Coronary artery (tissue), 2 donors: Measurements from ENCODE around the gene WFIKKN1.
A peak's percentile ranks its signal among the peaks of the same experiment; 100 is the strongest.

Experiments used
- DNase-seq: peaks from one replicate; pipeline ENCODE4 v3.0.0-alpha.2; 2017; ENCODE audit warnings: low spot score
- H3K27ac ChIP-seq, 2 donors: fragments of 200-600 bp; sonication (generic); one replicate each; pipeline ENCODE4 v1.5.1; 2016 to 2019
- H3K4me3 ChIP-seq: fragments of 200-600 bp; sonication (generic); 2 replicates; pipeline ENCODE4 v1.5.1; 2016; ENCODE audit warnings: mild to moderate bottlenecking, moderate library complexity
- TF ChIP-seq, protein P1 (sequence below): fragments of 200-600 bp; sonication (generic); IDR thresholded peaks from one replicate; pipeline ENCODE4 v1.5.1; 2019; ENCODE audit warnings: antibody characterized with exemption

The WFIKKN1 gene

DNA sequence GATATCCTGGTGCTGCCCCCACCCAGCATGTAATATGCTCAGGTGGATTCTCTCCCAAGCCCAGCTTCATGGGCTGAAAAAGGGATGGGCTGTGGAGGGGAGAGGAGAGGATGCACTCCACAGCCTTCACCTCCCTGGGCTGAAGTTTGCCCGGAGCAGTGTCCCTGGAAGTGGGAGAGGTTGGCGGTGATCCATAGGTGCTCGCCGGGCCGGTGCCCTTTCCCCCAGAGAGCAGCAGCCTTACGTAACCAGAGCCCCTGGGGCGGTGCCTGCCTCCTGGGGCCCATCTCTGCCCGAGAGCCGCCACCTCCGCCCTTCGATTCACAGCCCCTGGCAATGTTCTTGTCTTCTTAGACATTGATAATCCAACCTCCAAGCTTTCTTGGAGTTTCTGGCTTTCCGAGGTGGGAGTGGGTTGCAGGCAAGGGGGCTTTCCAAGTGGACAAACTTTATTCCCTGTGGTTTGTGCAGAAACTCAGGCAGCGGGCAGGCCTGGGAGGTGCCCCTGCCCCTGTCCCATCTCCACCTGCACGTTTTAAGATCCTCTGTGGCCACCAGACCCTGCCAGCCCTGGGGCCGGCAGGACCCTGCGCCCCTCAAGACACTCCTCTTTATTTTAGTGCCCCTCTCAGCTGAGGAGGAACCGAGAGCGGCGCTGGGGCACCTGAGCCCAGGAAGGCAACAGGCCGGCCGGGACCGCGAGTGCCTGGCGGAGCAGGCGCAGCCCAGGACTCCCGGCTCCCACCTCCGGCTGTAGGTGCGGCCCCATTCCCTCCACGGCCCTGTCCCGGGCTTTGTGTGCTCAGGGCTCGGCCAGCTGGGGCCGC, 15.3 kb downstream of the WFIKKN1 start:
- no peak for DNase-seq
- TF ChIP-seq, protein P1, sequence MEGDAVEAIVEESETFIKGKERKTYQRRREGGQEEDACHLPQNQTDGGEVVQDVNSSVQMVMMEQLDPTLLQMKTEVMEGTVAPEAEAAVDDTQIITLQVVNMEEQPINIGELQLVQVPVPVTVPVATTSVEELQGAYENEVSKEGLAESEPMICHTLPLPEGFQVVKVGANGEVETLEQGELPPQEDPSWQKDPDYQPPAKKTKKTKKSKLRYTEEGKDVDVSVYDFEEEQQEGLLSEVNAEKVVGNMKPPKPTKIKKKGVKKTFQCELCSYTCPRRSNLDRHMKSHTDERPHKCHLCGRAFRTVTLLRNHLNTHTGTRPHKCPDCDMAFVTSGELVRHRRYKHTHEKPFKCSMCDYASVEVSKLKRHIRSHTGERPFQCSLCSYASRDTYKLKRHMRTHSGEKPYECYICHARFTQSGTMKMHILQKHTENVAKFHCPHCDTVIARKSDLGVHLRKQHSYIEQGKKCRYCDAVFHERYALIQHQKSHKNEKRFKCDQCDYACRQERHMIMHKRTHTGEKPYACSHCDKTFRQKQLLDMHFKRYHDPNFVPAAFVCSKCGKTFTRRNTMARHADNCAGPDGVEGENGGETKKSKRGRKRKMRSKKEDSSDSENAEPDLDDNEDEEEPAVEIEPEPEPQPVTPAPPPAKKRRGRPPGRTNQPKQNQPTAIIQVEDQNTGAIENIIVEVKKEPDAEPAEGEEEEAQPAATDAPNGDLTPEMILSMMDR, result no peak
- Histone ChIP-seq H3K4me3 (no peak overlapping the region), H3K27ac (no peak overlapping the region)

DNA sequence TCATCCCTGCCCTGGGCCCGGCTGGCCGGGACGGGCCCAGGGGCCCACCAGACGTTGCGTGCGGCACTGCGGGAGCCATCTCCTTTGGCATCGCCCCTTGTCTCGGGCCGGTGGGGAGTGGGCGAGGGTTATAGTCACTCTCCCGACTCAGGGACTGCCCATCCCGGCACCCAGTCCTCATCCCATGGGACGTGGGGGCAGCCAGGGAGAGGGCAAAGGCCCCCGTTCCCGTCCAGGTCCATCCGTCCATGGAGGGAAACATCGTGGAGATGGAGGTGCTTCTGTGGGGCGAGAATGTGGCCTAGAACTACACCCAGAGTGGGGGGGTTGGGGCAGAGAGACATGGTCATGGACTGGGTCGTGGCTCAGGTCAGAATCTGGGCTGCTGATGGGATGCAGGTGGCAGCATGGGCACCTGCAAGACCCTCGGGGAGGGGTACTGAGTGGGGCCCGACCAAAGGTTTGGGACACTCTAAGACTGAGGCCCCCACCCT, 15.9 kb downstream of the WFIKKN1 start:
- Histone ChIP-seq H3K27ac (no peak overlapping the region), H3K4me3 (no peak overlapping the region)
- TF ChIP-seq, protein P1, result no peak
- no peak for DNase-seq

- H3K27ac ChIP-seq, result no peak overlapping the region
- TF ChIP-seq, protein P1, result no peak
- peak overlapping the region; percentile 78 for H3K4me3 ChIP-seq
- no peak for DNase-seq
These were observed 16.6 kb downstream of the WFIKKN1 start for GRCh38 chr16:647173-647902.

DNA sequence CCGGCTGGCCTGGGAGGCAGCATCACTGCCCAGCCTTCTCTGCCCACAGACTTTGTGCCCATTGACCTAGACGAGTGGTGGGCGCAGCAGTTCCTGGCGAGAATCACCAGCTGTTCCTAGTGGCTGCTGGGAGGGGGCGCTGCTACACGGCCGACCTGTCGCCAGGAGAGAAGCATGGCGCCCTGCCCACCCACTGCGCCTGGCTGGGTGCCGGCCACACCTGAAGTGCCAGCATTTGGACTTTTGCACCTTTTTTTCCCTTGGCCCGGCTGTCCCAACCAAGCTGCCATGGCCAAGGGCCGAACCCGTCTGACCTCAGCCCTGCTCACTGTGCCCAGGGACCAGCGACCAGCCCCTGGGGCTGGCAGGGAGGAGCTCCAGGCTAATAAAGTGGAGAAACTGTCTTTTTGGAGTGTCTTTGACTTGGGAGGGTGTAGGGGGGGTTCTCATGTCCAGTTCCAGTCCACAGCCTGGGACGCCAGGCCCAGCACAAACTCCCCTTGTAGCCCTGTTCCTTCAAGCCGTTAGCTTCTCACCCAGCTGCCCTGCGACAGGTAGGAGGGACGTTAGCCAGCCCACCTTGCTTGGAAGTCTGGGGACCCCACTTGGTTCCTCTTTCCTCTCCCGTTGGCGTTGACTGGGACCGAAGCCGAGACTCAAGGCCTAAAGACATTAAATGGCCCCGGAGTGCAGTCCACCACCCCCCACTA, 17.4 kb downstream of the WFIKKN1 start:
- TF ChIP-seq, protein P1, result no peak
- DNase-seq, result no peak

GRCh38 chr16:648781-649589, 18.2 kb downstream of the WFIKKN1 start, which contains the start of gene WDR90:
Gene WDR90 (plus strand): TSS chr16:649365. CDS start chr16:649417, 52 bp downstream.
- TF ChIP-seq, protein P1, result no peak
- Histone ChIP-seq H3K27ac (peak within 1 kb of the TSS; percentile 71 to 87), H3K4me3 (peak within 1 kb of the TSS; percentile 78)
- DNase-seq, result peak; percentile 94

More for the DNA sequence above, 17.4 kb downstream of the WFIKKN1 start:
- Histone ChIP-seq H3K4me3 (peak overlapping the region; percentile 78), H3K27ac (peak overlapping the region; percentile 71 to 87)

GRCh38 chr16:649631-650030, 18.8 kb downstream of the WFIKKN1 start:
- DNase-seq, result no peak
- Histone ChIP-seq H3K27ac (peak overlapping the region; percentile 71 to 87), H3K4me3 (peak overlapping the region; percentile 78)
- TF ChIP-seq, protein P1, result no peak
